Fibroblast of lung (primary cell): ENCODE measurements around the gene DPM1. TPM values are rescaled to one million over a fixed set of nuclear protein-coding genes. Genes with fewer than 3 reads are reported as not detected.

ENCODE experiments used
- DNase-seq, 2 donors: peaks; one replicate each; pipeline versions ENCODE4 v3.0.0 to v3.0.0-alpha.2; 2010; ENCODE audit warnings: low read depth in 2 of 2
- H2AFZ ChIP-seq: 2 replicates; pipeline ENCODE4 v1.5.1; 2012; ENCODE audit warnings: low read length, control low read depth, inconsistent platforms
- H3K27ac ChIP-seq: 2 replicates; pipeline ENCODE4 v1.5.1; 2011; ENCODE audit warnings: low read length, control low read depth; ENCODE audit not compliant: insufficient read depth
- H3K27me3 ChIP-seq: 2 replicates; pipeline ENCODE4 v1.5.1; 2011; ENCODE audit warnings: mild to moderate bottlenecking, low read length; ENCODE audit not compliant: control insufficient read depth, insufficient read depth
- H3K36me3 ChIP-seq: 2 replicates; pipeline ENCODE4 v1.5.1; 2011; ENCODE audit warnings: low read length; ENCODE audit not compliant: control insufficient read depth, insufficient read depth
- H3K4me1 ChIP-seq: 2 replicates; pipeline ENCODE4 v1.5.1; 2011; ENCODE audit warnings: low read length; ENCODE audit not compliant: control insufficient read depth, insufficient read depth; ENCODE audit errors: extremely low read depth
- H3K4me2 ChIP-seq: 2 replicates; pipeline ENCODE4 v1.5.1; 2011; ENCODE audit warnings: low read length, control low read depth; ENCODE audit not compliant: insufficient read depth; ENCODE audit errors: extremely low read depth
- H3K4me3 ChIP-seq, 4 experiments: fragments of 200-600 bp in 1 of 4; sonication (generic) in 1 of 4; replicated peaks in 1 of 4; 2 replicates each; pipeline ENCODE4 v1.5.1; 2011 to 2016; ENCODE audit warnings: low read length in 4 of 4, low read depth in 3 of 4, mild to moderate bottlenecking in 3 of 4, control low read depth in 2 of 4, inconsistent platforms in 1 of 4, mixed read lengths in 1 of 4; ENCODE audit not compliant: insufficient read depth in 1 of 4; ENCODE audit errors: control extremely low read depth in 1 of 4
- H3K79me2 ChIP-seq: 2 replicates; pipeline ENCODE4 v1.5.1; 2012; ENCODE audit warnings: mild to moderate bottlenecking, low read length, inconsistent platforms; ENCODE audit not compliant: control insufficient read depth, insufficient read depth
- H3K9ac ChIP-seq: 2 replicates; pipeline ENCODE4 v1.5.1; 2011; ENCODE audit warnings: mild to moderate bottlenecking, low read length, control low read depth; ENCODE audit not compliant: insufficient read depth
- H3K9me3 ChIP-seq: 2 replicates; pipeline ENCODE4 v1.5.1; 2012; ENCODE audit warnings: low read depth, low read length; ENCODE audit not compliant: control insufficient read depth, insufficient read depth
- H4K20me1 ChIP-seq: 2 replicates; pipeline ENCODE4 v1.5.1; 2011; ENCODE audit warnings: low read length; ENCODE audit not compliant: control insufficient read depth, insufficient read depth; ENCODE audit errors: extremely low read depth
- CTCF ChIP-seq, 2 donors: IDR thresholded peaks in 1 of 2; conservative IDR thresholded peaks in 1 of 2; 1 replicate in 1 of 2; 2 replicates in 1 of 2; pipeline ENCODE4 v1.5.1; 2011 to 2012; ENCODE audit warnings: low read length in 2 of 2, control low read depth in 1 of 2, inconsistent platforms in 1 of 2, low read depth in 1 of 2, mild to moderate bottlenecking in 1 of 2
- EZH2 ChIP-seq: IDR thresholded peaks from 2 replicates; pipeline ENCODE4 v1.5.1; 2012; ENCODE audit warnings: low read length, control low read depth, mild to moderate bottlenecking; ENCODE audit errors: missing control alignments
- polyA plus RNA-seq, 2 donors: library from polyadenylated mRNA; depleted of rRNA in 1 of 2; stranded (reverse) in 1 of 2; unstranded in 1 of 2; fragments of >200 nt; gene quantifications; 2 replicates each; pipeline ENCODE4 v1.2.1, GENCODE V29; 2011 to 2012; ENCODE audit warnings: missing spikeins in 1 of 2
- total RNA-seq: library from RNA; depleted of rRNA; stranded (reverse); fragments of >200 nt; gene quantifications from 2 replicates; pipeline ENCODE4 v1.2.1, GENCODE V29; 2014

Gene DPM1
- total and polyA plus RNA-seq, 2 donors (not counting 1 experiment from before 2014, with no cell fraction given), result 60.9 to 89.1 TPM

- TF ChIP-seq EZH2, result no peak
- no peak for TF ChIP-seq CTCF (conservative IDR thresholded peaks at IDR 0.05 in 1 of 2, IDR thresholded peaks at IDR 0.05 in 1 of 2; ENCODE audit: low read depth in 1 of 2, low read length in 2 of 2)
Observed at GRCh38 chr20:50969435-50969834, 11.1 kb upstream of the DPM1 start.

GRCh38 chr20:50968289-50968688 is 10.0 kb upstream of the DPM1 start:
- Histone ChIP-seq H3K9me3 (no peaks in the 10 kb centered on the region), H3K27ac (no peak overlapping the region), H3K36me3 (no peaks in the 10 kb centered on the region), H3K4me1 (no peaks in the 10 kb centered on the region), H3K9ac (no peak overlapping the region), H3K4me3 (no peak overlapping the region), H3K27me3 (peaks cover 3% of the 10 kb centered on the region), H4K20me1 (no peaks in the 10 kb centered on the region), H2AFZ (no peak overlapping the region), H3K79me2 (no peaks in the 10 kb centered on the region), H3K4me2 (no peak overlapping the region)
- TF ChIP-seq CTCF (conservative IDR thresholded peaks at IDR 0.05 in 1 of 2, IDR thresholded peaks at IDR 0.05 in 1 of 2; ENCODE audit: low read depth in 1 of 2, low read length in 2 of 2) (no peak), EZH2 (no peak)
- DNase-seq, result no peak

More at GRCh38 chr20:50969435-50969834, 11.1 kb upstream of the DPM1 start:
- Histone ChIP-seq H3K9ac (no peak overlapping the region), H3K4me2 (no peak overlapping the region), H3K4me3 (no peak overlapping the region), H4K20me1 (no peaks in the 10 kb centered on the region), H3K9me3 (no peaks in the 10 kb centered on the region), H3K36me3 (no peaks in the 10 kb centered on the region), H3K27ac (no peak overlapping the region), H2AFZ (no peak overlapping the region), H3K27me3 (peaks cover 3% of the 10 kb centered on the region), H3K4me1 (no peaks in the 10 kb centered on the region), H3K79me2 (no peaks in the 10 kb centered on the region)
- no peak for DNase-seq

GRCh38 chr20:50967586-50967985 is 9.3 kb upstream of the DPM1 start:
- Histone ChIP-seq H3K9ac (no peak overlapping the region), H3K4me2 (no peak overlapping the region), H3K27ac (no peak overlapping the region), H3K4me3 (no peak overlapping the region), H2AFZ (no peak overlapping the region), H3K79me2 (no peaks in the 10 kb centered on the region), H3K9me3 (no peaks in the 10 kb centered on the region), H3K27me3 (peaks cover 3% of the 10 kb centered on the region), H3K36me3 (no peaks in the 10 kb centered on the region), H4K20me1 (no peaks in the 10 kb centered on the region), H3K4me1 (no peaks in the 10 kb centered on the region)
- peak in 1 of 2 donors; percentile 45 for DNase-seq
- TF ChIP-seq CTCF (conservative IDR thresholded peaks at IDR 0.05 in 1 of 2, IDR thresholded peaks at IDR 0.05 in 1 of 2; ENCODE audit: low read depth in 1 of 2, low read length in 2 of 2) (no peak), EZH2 (no peak)
